HCT116 (cell line): ENCODE results near the gene ACOT12. TPM values are rescaled to one million over a fixed set of nuclear protein-coding genes. Genes with fewer than 3 reads are reported as not detected.

ENCODE experiments used
- ATAC-seq: fragments of 200-7000 bp; cut with Tn5 transposase; 2 replicates; pipeline ENCODE4 v1.9.1; 2020; ENCODE audit warnings: mild to moderate bottlenecking, moderate library complexity
- BruUV-seq: library from RNA; stranded (reverse); fragments of 400-500 nt; replicated peaks from 2 replicates; lab custom pipeline; 2021; lab: Mats Ljungman, UMichigan
- CTCF ChIA-PET: fragments of 300-600 bp; sonication (Branson Sonifier 250); formaldehyde crosslinking; loops from one replicate; lab custom pipeline; 2021; ENCODE audit warnings: antibody characterized with exemption; lab: Charles Lee
- POLR2A ChIA-PET: fragments of 300-600, 350-600 bp; sonication (Branson Sonifier 250); formaldehyde crosslinking; loops from one replicate; lab custom pipeline; 2021; ENCODE audit warnings: antibody characterized with exemption; lab: Charles Lee
- RAD21 ChIA-PET, 2 experiments: fragments of 300-600 bp; sonication (Branson Sonifier 250); formaldehyde crosslinking; loops; one replicate each; lab custom pipeline; 2023; ENCODE audit warnings: low total read pairs in 2 of 2; ENCODE audit not compliant: uncharacterized antibody in 2 of 2, unreplicated experiment in 2 of 2, low non-redundant PET in 1 of 2; lab: Charles Lee
- DNase-seq: peaks from one replicate; pipeline ENCODE4 v3.0.0-alpha.2; 2010; ENCODE audit warnings: low read depth, low spot score
- H2AFZ ChIP-seq: fragments of 200-600 bp; shearing (Covaris generic), sonication (generic); 2 replicates; pipeline ENCODE4 v1.6.1; 2017; ENCODE audit warnings: low read depth, mixed run types, mixed read lengths, antibody characterized with exemption, low read length; ENCODE audit not compliant: poor library complexity, severe bottlenecking
- H3K27ac ChIP-seq: 2 replicates; pipeline ENCODE4 v1.5.1; 2012; ENCODE audit warnings: low read depth, low read length
- H3K27me3 ChIP-seq: fragments of 200-600 bp; sonication (generic); 2 replicates; pipeline ENCODE4 v1.6.1; 2016; ENCODE audit warnings: mixed run types, low read length, mixed read lengths; ENCODE audit not compliant: insufficient read depth
- H3K36me3 ChIP-seq, 2 experiments: fragments of 200-500 bp in 1 of 2; fragments of 200-600 bp in 1 of 2; sonication (Bioruptor generic) in 1 of 2; sonication (generic) in 1 of 2; 2 replicates each; pipeline versions ENCODE4 v1.5.1 to v1.6.1; 2014 to 2016; ENCODE audit warnings: low read length in 2 of 2, inconsistent platforms in 1 of 2, mixed read lengths in 1 of 2, mixed run types in 1 of 2; ENCODE audit not compliant: insufficient read depth in 2 of 2, control insufficient read depth in 1 of 2
- H3K4me1 ChIP-seq, 2 experiments: fragments of 200-600 bp in 1 of 2; sonication (generic) in 1 of 2; 2 replicates each; pipeline versions ENCODE4 v1.5.1 to v1.6.1; 2012 to 2017; ENCODE audit warnings: low read length in 2 of 2, inconsistent platforms in 1 of 2, mild to moderate bottlenecking in 1 of 2, mixed read lengths in 1 of 2, mixed run types in 1 of 2, moderate library complexity in 1 of 2; ENCODE audit not compliant: insufficient read depth in 2 of 2, control insufficient read depth in 1 of 2
- H3K4me2 ChIP-seq: fragments of 200-600 bp; sonication (generic); 2 replicates; pipeline ENCODE4 v1.6.1; 2017; ENCODE audit warnings: mixed run types, low read length, mixed read lengths
- H3K4me3 ChIP-seq, 2 experiments: fragments of 200-600 bp in 1 of 2; sonication (generic) in 1 of 2; replicated peaks in 1 of 2; 2 replicates each; pipeline ENCODE4 v1.5.1; 2011 to 2016; ENCODE audit warnings: low read length in 2 of 2, control low read depth in 1 of 2, low read depth in 1 of 2, mild to moderate bottlenecking in 1 of 2, mixed read lengths in 1 of 2, mixed run types in 1 of 2
- H3K79me2 ChIP-seq: fragments of 200-600 bp; sonication (generic); 2 replicates; pipeline ENCODE4 v1.6.1; 2017; ENCODE audit warnings: mild to moderate bottlenecking, mixed run types, low read length, moderate library complexity, mixed read lengths; ENCODE audit not compliant: insufficient read depth
- H3K9ac ChIP-seq: fragments of 200-600 bp; sonication (generic); 2 replicates; pipeline ENCODE4 v1.6.1; 2016; ENCODE audit warnings: low read length, mixed read lengths
- H3K9me2 ChIP-seq: fragments of 200-600 bp; sonication (generic), shearing (Covaris generic); 2 replicates; pipeline ENCODE4 v1.6.1; 2017; ENCODE audit warnings: mixed run types, mild to moderate bottlenecking, moderate library complexity; ENCODE audit not compliant: insufficient read depth
- H3K9me3 ChIP-seq, 2 experiments: fragments of 200-500 bp in 1 of 2; fragments of 200-600 bp in 1 of 2; sonication (Bioruptor generic) in 1 of 2; sonication (generic) in 1 of 2; 2 replicates each; pipeline ENCODE4 v1.6.1; 2014 to 2017; ENCODE audit warnings: low read length in 2 of 2, mixed read lengths in 2 of 2, inconsistent platforms in 1 of 2, low read depth in 1 of 2, mild to moderate bottlenecking in 1 of 2, mixed run types in 1 of 2, moderate library complexity in 1 of 2; ENCODE audit not compliant: control insufficient read depth in 1 of 2, insufficient read depth in 1 of 2
- H4K20me1 ChIP-seq: fragments of 200-600 bp; sonication (generic), shearing (Covaris generic); 2 replicates; pipeline ENCODE4 v1.6.1; 2017; ENCODE audit warnings: mixed run types, mild to moderate bottlenecking, moderate library complexity; ENCODE audit not compliant: insufficient read depth
- CEBPB ChIP-seq: IDR thresholded peaks from 2 replicates; pipeline ENCODE4 v1.6.1; 2012; ENCODE audit warnings: low read depth
- FOSL1 ChIP-seq: IDR thresholded peaks from 2 replicates; pipeline ENCODE4 v1.6.1; 2012; ENCODE audit warnings: low read depth
- JUND ChIP-seq: IDR thresholded peaks from 2 replicates; pipeline ENCODE4 v1.6.1; 2012
- MAX ChIP-seq: IDR thresholded peaks from 2 replicates; pipeline ENCODE4 v1.6.1; 2012
- POLR2AphosphoS5 ChIP-seq: IDR thresholded peaks from 2 replicates; pipeline ENCODE4 v1.6.1; 2011; ENCODE audit warnings: mild to moderate bottlenecking, low read depth, low read length, moderate library complexity
- RAD21 ChIP-seq: IDR thresholded peaks from 2 replicates; pipeline ENCODE4 v1.6.1; 2012; ENCODE audit warnings: low read depth, mild to moderate bottlenecking
- REST ChIP-seq: IDR thresholded peaks from 2 replicates; pipeline ENCODE4 v1.6.1; 2012; ENCODE audit warnings: low read depth
- SP1 ChIP-seq: IDR thresholded peaks from 2 replicates; pipeline ENCODE4 v1.6.1; 2012; ENCODE audit warnings: low read depth
- ZFX ChIP-seq: fragments of 450-650 bp; IDR thresholded peaks from 2 replicates; pipeline ENCODE4 v1.6.1; 2017
- intact Hi-C: fragments of 100-400 bp; cut with micrococcal nuclease; formaldehyde crosslinking; loops from 2 replicates; pipeline ENCODE4 v1.10.0; 2022
- total RNA-seq: library from RNA; stranded (reverse); gene quantifications from one replicate; pipeline ENCODE4 v1.2.1, GENCODE V29; 2021; ENCODE audit not compliant: unreplicated experiment

Gene ACOT12
- total RNA-seq, 1 experiment from 2014 or later: not detected

- no peak for TF ChIP-seq JUND
- TF ChIP-seq RAD21: no peak
- no peak for TF ChIP-seq CEBPB
- TF ChIP-seq MAX: no peak
- TF ChIP-seq REST: no peak
- no peak for TF ChIP-seq ZFX
- no peak for TF ChIP-seq FOSL1
- no peak for TF ChIP-seq POLR2AphosphoS5
- no peak for TF ChIP-seq SP1
- no peaks in the 10 kb centered on the region for H3K36me3 ChIP-seq
- no peak overlapping the region for H3K9ac ChIP-seq
- CTCF ChIA-PET: no interaction called here
- no peaks in the 10 kb centered on the region for H3K9me2 ChIP-seq
- H3K27me3 ChIP-seq: no peaks in the 10 kb centered on the region
- ATAC-seq (no peak), DNase-seq (no peak)
- H3K79me2 ChIP-seq: no peaks in the 10 kb centered on the region
- H3K27ac ChIP-seq: no peak overlapping the region
- no peak overlapping the region for H3K4me2 ChIP-seq
- H3K4me1 ChIP-seq: no peaks in the 10 kb centered on the region
- H4K20me1 ChIP-seq: no peaks in the 10 kb centered on the region
- no peak overlapping the region for H2AFZ ChIP-seq
- no TSS peak for BruUV-seq
- RAD21 ChIA-PET: no interaction called here
- POLR2A ChIA-PET: no interaction called here
- intact Hi-C loops: no loop called here
- no peak overlapping the region for H3K4me3 ChIP-seq
- H3K9me3 ChIP-seq: no peaks in the 10 kb centered on the region
These were observed 43.4 kb downstream of the ACOT12 start for GRCh38 chr5:81350507-81350906.
